ENCODE data around the gene ARHGEF39. TPM values are rescaled to one million over a fixed set of nuclear protein-coding genes. Genes with fewer than 3 reads are reported as not detected.

The ARHGEF39 gene
- total and polyA plus RNA-seq, 9 of the 15 experiments (the other 6 are each of a cell fraction or from before 2014, with no cell fraction given): 2.8 to 21.7 (median 12.9) TPM

DNA sequence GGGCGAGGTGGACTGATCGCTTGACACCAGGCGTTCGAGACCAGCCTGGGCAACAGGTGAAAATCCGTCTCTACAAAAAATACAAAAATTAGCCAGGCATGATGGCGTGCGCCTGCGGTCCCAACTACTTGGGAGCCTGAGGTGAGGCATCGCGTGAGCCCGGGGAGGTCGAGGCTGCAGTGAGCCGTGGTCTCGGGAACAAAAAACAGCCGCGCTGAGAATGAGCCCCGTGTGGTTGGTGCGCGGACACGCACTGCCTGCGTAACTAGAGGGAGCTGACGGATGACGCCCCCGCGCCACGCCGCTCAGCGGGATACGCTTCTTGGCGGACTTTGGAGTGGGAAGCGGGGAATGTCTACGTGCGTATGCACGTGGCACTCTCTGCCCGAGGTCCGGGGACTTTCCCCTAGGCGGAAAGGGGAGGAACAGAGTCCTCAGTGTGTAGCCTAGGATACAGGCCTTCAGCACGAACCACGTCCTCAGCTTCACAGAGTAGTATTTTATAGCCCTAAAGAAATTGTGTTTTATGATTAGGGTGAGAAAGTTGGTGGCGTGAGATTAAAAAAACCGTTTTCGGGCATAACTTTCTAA lies 7.4 kb downstream of the ARHGEF39 start, which contains the start of gene RMRP (continued):
- TF ChIP-seq, protein P1, sequence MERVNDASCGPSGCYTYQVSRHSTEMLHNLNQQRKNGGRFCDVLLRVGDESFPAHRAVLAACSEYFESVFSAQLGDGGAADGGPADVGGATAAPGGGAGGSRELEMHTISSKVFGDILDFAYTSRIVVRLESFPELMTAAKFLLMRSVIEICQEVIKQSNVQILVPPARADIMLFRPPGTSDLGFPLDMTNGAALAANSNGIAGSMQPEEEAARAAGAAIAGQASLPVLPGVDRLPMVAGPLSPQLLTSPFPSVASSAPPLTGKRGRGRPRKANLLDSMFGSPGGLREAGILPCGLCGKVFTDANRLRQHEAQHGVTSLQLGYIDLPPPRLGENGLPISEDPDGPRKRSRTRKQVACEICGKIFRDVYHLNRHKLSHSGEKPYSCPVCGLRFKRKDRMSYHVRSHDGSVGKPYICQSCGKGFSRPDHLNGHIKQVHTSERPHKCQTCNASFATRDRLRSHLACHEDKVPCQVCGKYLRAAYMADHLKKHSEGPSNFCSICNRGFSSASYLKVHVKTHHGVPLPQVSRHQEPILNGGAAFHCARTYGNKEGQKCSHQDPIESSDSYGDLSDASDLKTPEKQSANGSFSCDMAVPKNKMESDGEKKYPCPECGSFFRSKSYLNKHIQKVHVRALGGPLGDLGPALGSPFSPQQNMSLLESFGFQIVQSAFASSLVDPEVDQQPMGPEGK (CRISPR knock-in tag; IDR thresholded peaks at IDR 0.05; ENCODE audit: borderline replicate concordance): no peak
- TF ChIP-seq MAZ (CRISPR knock-in tag; conservative IDR thresholded peaks at IDR 0.05 in 1 of 2, IDR thresholded peaks at IDR 0.05 in 1 of 2) (peak; percentile 34 to 64; a peak in 2 of 4 replicates), POLR2AphosphoS5 (IDR thresholded peaks at IDR 0.05; ENCODE audit: control insufficient read depth, insufficient read depth, low read depth, low read length) (peak; percentile 63), RBBP5 (IDR thresholded peaks at IDR 0.05; ENCODE audit: borderline replicate concordance, insufficient read depth, low read length, poor library complexity, severe bottlenecking) (no peak), KLF6 (CRISPR knock-in tag; IDR thresholded peaks at IDR 0.05; ENCODE audit: borderline replicate concordance) (no peak), ZNF408 (CRISPR knock-in tag; IDR thresholded peaks at IDR 0.05; ENCODE audit: low read depth) (no peak), GTF2A2 (tag; IDR thresholded peaks at IDR 0.05) (no peak), ATF7 (IDR thresholded peaks at IDR 0.05) (peak; percentile 76), ZNF431 (CRISPR knock-in tag; IDR thresholded peaks at IDR 0.05) (no peak), OTX1 (CRISPR knock-in tag; IDR thresholded peaks at IDR 0.05) (no peak), ZNF778 (CRISPR knock-in tag; IDR thresholded peaks at IDR 0.05) (no peak), CBX2 (IDR thresholded peaks at IDR 0.05; ENCODE audit: insufficient read depth, low read length, poor library complexity, severe bottlenecking) (no peak), SMAD2 (IDR thresholded peaks at IDR 0.05; ENCODE audit: low read depth, low read length) (no peak)
- TF ChIP-seq, protein P2, sequence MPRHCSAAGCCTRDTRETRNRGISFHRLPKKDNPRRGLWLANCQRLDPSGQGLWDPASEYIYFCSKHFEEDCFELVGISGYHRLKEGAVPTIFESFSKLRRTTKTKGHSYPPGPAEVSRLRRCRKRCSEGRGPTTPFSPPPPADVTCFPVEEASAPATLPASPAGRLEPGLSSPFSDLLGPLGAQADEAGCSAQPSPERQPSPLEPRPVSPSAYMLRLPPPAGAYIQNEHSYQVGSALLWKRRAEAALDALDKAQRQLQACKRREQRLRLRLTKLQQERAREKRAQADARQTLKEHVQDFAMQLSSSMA (CRISPR knock-in tag; IDR thresholded peaks at IDR 0.05): no peak
- TF ChIP-seq, protein P3, sequence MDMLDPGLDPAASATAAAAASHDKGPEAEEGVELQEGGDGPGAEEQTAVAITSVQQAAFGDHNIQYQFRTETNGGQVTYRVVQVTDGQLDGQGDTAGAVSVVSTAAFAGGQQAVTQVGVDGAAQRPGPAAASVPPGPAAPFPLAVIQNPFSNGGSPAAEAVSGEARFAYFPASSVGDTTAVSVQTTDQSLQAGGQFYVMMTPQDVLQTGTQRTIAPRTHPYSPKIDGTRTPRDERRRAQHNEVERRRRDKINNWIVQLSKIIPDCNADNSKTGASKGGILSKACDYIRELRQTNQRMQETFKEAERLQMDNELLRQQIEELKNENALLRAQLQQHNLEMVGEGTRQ (CRISPR knock-in tag; IDR thresholded peaks at IDR 0.05): peak; percentile 29; the same call in 1 of the 2 replicates
- TF ChIP-seq, protein P4, sequence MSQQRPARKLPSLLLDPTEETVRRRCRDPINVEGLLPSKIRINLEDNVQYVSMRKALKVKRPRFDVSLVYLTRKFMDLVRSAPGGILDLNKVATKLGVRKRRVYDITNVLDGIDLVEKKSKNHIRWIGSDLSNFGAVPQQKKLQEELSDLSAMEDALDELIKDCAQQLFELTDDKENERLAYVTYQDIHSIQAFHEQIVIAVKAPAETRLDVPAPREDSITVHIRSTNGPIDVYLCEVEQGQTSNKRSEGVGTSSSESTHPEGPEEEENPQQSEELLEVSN (IDR thresholded peaks at IDR 0.05; ENCODE audit: borderline replicate concordance in 1 of 2, extremely low read depth in 1 of 2, insufficient read depth in 1 of 2, insufficient read length in 1 of 2, low read depth in 1 of 2, low read length in 1 of 2, poor library complexity in 1 of 2, severe bottlenecking in 1 of 2): peak; percentile 98 to 99
- TF ChIP-seq, protein P5, sequence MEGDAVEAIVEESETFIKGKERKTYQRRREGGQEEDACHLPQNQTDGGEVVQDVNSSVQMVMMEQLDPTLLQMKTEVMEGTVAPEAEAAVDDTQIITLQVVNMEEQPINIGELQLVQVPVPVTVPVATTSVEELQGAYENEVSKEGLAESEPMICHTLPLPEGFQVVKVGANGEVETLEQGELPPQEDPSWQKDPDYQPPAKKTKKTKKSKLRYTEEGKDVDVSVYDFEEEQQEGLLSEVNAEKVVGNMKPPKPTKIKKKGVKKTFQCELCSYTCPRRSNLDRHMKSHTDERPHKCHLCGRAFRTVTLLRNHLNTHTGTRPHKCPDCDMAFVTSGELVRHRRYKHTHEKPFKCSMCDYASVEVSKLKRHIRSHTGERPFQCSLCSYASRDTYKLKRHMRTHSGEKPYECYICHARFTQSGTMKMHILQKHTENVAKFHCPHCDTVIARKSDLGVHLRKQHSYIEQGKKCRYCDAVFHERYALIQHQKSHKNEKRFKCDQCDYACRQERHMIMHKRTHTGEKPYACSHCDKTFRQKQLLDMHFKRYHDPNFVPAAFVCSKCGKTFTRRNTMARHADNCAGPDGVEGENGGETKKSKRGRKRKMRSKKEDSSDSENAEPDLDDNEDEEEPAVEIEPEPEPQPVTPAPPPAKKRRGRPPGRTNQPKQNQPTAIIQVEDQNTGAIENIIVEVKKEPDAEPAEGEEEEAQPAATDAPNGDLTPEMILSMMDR (IDR thresholded peaks at IDR 0.05 in 2 of 3, conservative IDR thresholded peaks at IDR 0.05 in 1 of 3; ENCODE audit: insufficient read depth in 2 of 3, low read depth in 1 of 3, low read length in 3 of 3): peak; percentile 19 to 35 (median 25); a peak in 2 of 6 replicates
- TF ChIP-seq, protein P6, sequence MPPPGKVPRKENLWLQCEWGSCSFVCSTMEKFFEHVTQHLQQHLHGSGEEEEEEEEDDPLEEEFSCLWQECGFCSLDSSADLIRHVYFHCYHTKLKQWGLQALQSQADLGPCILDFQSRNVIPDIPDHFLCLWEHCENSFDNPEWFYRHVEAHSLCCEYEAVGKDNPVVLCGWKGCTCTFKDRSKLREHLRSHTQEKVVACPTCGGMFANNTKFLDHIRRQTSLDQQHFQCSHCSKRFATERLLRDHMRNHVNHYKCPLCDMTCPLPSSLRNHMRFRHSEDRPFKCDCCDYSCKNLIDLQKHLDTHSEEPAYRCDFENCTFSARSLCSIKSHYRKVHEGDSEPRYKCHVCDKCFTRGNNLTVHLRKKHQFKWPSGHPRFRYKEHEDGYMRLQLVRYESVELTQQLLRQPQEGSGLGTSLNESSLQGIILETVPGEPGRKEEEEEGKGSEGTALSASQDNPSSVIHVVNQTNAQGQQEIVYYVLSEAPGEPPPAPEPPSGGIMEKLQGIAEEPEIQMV (tag; conservative IDR thresholded peaks at IDR 0.05; ENCODE audit: low read depth): peak; percentile 86
